GM06990 (cell line): ENCODE data around the gene FRS2.

Source experiments
- DNase-seq: peaks from one replicate; pipeline ENCODE4 v3.0.0-alpha.2; 2011; ENCODE audit not compliant: insufficient read length; ENCODE audit errors: extremely low read depth
- H3K27me3 ChIP-seq: replicated peaks from 2 replicates; pipeline ENCODE4 v1.6.0; 2011; ENCODE audit warnings: low read length; ENCODE audit not compliant: control insufficient read depth, insufficient read depth
- H3K36me3 ChIP-seq: 2 replicates; pipeline ENCODE4 v1.5.1; 2011; ENCODE audit warnings: low read length; ENCODE audit not compliant: control insufficient read depth, insufficient read depth
- H3K4me3 ChIP-seq: replicated peaks from 2 replicates; pipeline ENCODE4 v1.5.1; 2011; ENCODE audit warnings: low read depth, mild to moderate bottlenecking, control low read depth, low read length
- CTCF ChIP-seq: IDR thresholded peaks from 2 replicates; pipeline ENCODE4 v1.5.1; 2011; ENCODE audit warnings: low read length, control low read depth, mild to moderate bottlenecking, inconsistent platforms; ENCODE audit not compliant: insufficient read depth, poor library complexity, severe bottlenecking

Gene FRS2

GRCh38 chr12:69608114-69608513, 137.9 kb downstream of the FRS2 start:
- H3K36me3 ChIP-seq: peaks cover 1% of the 10 kb centered on the region; the same call in 1 of the 2 replicates
- no peak for TF ChIP-seq CTCF
- no peaks in the 10 kb centered on the region; the same call in 1 of the 2 replicates for H3K27me3 ChIP-seq
- no peak overlapping the region for H3K4me3 ChIP-seq
- DNase-seq: no peak

DNA sequence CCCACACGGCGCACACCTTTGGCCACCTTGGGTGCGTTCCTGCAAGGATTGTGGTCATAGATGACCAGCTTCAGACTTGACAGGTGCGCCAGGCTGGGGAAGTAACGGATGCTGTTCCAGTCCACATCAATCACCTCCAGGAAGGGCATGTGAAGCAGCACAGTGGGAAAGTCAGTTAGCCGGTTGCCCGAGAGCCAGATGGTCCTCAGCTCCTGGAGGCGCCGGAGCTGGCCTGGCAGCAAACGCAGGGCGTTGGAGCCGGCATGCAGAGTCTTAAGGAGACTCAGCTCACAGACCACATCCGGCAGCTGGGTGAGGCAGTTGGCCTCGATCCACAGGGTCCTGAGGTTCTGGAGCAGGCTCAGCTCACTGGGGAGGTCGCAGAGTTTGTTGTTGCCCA, 139.9 kb downstream of the FRS2 start:
- H3K27me3 ChIP-seq: no peaks in the 10 kb centered on the region; the same call in 1 of the 2 replicates
- no peak for DNase-seq
- no peak for TF ChIP-seq CTCF
- no peak overlapping the region for H3K4me3 ChIP-seq
- H3K36me3 ChIP-seq: no peaks in the 10 kb centered on the region

DNA sequence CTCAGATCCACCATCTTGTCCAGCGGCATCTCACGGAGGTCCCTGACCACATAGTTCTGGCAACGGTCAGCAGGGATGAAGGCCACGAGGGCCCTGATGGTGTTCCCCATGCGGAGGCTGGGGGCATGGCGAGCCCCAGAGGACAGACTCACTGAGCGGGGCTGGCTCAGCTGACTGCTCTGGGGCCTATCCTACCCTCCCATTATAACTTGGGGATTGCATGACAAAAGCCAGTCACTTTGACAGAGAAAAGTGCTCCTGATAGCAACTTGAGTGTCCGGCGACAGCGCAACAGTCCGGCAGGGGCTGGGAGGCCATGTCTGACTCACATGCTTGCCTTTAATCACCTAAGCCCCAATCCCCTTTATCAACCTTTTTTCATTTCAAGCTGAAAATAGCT, 140.5 kb downstream of the FRS2 start, which contains the start of gene LRRC10:
Gene LRRC10, minus strand, starts transcription at position 179 of the 400 bp plus-strand sequence. Its CDS starts 69 bp downstream, at position 110.
- no peaks in the 10 kb centered on the region; the same call in 1 of the 2 replicates for H3K27me3 ChIP-seq
- no peaks in the 10 kb centered on the region for H3K36me3 ChIP-seq
- DNase-seq: no peak
- H3K4me3 ChIP-seq: no peak within 1 kb of the TSS
- TF ChIP-seq CTCF: no peak

DNA sequence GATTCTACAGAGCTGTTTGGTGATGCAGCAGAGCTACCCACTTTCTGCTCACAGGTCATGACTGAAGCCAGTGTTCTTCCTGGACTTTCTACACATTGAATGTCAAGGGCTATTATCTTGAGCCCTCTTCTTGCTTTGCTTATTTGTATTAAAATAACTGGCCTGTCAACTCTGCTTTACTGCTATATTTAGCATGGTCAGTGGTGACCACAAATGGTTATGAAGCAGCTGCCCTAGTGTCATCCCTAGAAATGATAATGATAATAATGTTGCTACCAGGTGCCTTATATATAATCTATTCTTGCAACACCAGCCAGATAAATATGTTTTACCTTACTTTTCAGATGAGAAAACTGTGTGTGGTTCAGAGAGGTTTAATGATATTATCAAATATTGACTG, 143.2 kb downstream of the FRS2 start:
- H3K36me3 ChIP-seq: no peaks in the 10 kb centered on the region
- no peaks in the 10 kb centered on the region; the same call in 1 of the 2 replicates for H3K27me3 ChIP-seq
- no peak overlapping the region for H3K4me3 ChIP-seq
- no peak for DNase-seq
- TF ChIP-seq CTCF: no peak

- no peak for TF ChIP-seq CTCF
- no peaks in the 10 kb centered on the region for H3K36me3 ChIP-seq
- H3K27me3 ChIP-seq: no peaks in the 10 kb centered on the region; the same call in 1 of the 2 replicates
- no peak for DNase-seq
- H3K4me3 ChIP-seq: no peak overlapping the region
Observed at GRCh38 chr12:69616025-69616424, 145.8 kb downstream of the FRS2 start.

- DNase-seq: no peak
- Histone ChIP-seq H3K27me3 (no peaks in the 10 kb centered on the region; the same call in 1 of the 2 replicates), H3K4me3 (no peak overlapping the region), H3K36me3 (no peaks in the 10 kb centered on the region)
- no peak for TF ChIP-seq CTCF
Observed at GRCh38 chr12:69619050-69619449, 148.9 kb downstream of the FRS2 start.
